Measurements from ENCODE around the gene STK11IP. TPM values are rescaled to one million over a fixed set of nuclear protein-coding genes. Genes with fewer than 3 reads are reported as not detected.

The STK11IP gene
- total and polyA plus RNA-seq, 9 of the 15 experiments (the other 6 are each of a cell fraction or from before 2014, with no cell fraction given) = 0.52 to 21.7 (median 5.6) TPM

DNA sequence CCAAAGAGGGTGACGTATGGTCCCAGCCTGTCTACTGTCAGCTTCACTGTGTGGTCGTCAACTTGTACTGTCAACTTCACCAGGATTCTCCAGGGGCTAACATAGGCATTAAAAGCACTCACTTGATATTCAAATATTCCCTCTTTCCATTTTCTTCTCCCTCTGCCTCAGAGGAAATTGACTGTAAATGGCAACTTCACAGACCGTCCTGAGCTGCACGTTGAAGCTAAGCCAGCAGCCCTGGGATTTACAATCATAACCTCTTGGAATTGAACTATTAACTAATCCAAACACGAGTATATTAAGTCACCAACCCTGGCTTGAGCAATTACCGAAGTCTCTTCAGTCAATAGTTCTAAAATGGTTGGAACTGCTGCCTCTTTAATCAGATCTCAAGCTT lies 68.3 kb downstream of the STK11IP start:
- no TSS peak for BruUV-seq (replicated peaks)
- Histone ChIP-seq H3K27ac (ENCODE audit: extremely low read depth, low read depth, low read length) (no peak overlapping the region), H3K9me3 (replicated peaks; ENCODE audit: control insufficient read depth, insufficient read depth, low read depth, low read length) (peaks cover 5% of the 10 kb centered on the region; the same call in 1 of the 2 replicates), H3K4me1 (replicated peaks in 1 of 2; ENCODE audit: control insufficient read depth in 2 of 2, insufficient read depth in 2 of 2, low read length in 2 of 2) (peaks cover 13 to 35% of the 10 kb centered on the region in 2 experiments; a peak in 4 of 5 replicates), H3K4me3 (no peak overlapping the region), H3K4me2 (ENCODE audit: insufficient read depth, low read length) (no peak overlapping the region), H3K36me3 (ENCODE audit: control insufficient read depth, insufficient read depth, low read length) (no peaks in the 10 kb centered on the region), H3K9ac (ENCODE audit: insufficient read depth in 1 of 2, low read depth in 2 of 2, low read length in 2 of 2) (no peak overlapping the region), H2AFZ (ENCODE audit: low read depth, low read length) (0 out of 2 replicates have a peak overlapping the region, but pooled peaks have one; percentile 9), H3K79me2 (ENCODE audit: control insufficient read depth, insufficient read depth, low read length) (no peaks in the 10 kb centered on the region), H3K27me3 (ENCODE audit: control insufficient read depth in 2 of 2, insufficient read depth in 2 of 2, low read length in 2 of 2) (no peaks in the 10 kb centered on the region), H4K20me1 (replicated peaks; ENCODE audit: control insufficient read depth, insufficient read depth, low read length) (no peaks in the 10 kb centered on the region), H3K9me1 (ENCODE audit: control insufficient read depth, insufficient read depth, low read length) (peaks cover 3% of the 10 kb centered on the region)
- no peak for DNase-seq (ENCODE audit: extremely low read depth in 1 of 4, low spot score in 3 of 4)
- WGBS (ENCODE audit: insufficient coverage, low coverage, missing lambda C conversion rate) = 81% methylated on average over 6 of the region's 6 CpGs
- ChIA-PET CTCF (ENCODE audit: low intra/inter-chr PET ratio) (no interaction called here), POLR2A (no interaction called here)
- ATAC-seq = no peak
- in situ Hi-C loops (cut with MboI) (no loop called here), intact Hi-C loops (cut with micrococcal nuclease) (no loop called here)
- no peak for FAIRE-seq
- no peak for TF ChIP-seq SOX6 (IDR thresholded peaks at IDR 0.05)
- TF ChIP-seq CREB1 (IDR thresholded peaks at IDR 0.05) = no peak
- TF ChIP-seq CREB1 (CRISPR knock-in tag; IDR thresholded peaks at IDR 0.05) = no peak
- TF ChIP-seq RFX5 (IDR thresholded peaks at IDR 0.05; ENCODE audit: low read depth, low read length) = no peak
- no peak for TF ChIP-seq RNF219 (CRISPR knock-in tag; IDR thresholded peaks at IDR 0.05)
- TF ChIP-seq ZNF445 (CRISPR knock-in tag; IDR thresholded peaks at IDR 0.05; ENCODE audit: low read depth) = no peak
- no peak for TF ChIP-seq ZNF551 (CRISPR knock-in tag; IDR thresholded peaks at IDR 0.05)
- TF ChIP-seq BRF1 (IDR thresholded peaks at IDR 0.05; ENCODE audit: borderline replicate concordance, extremely low read depth, insufficient read length) = no peak
- no peak for TF ChIP-seq CBX5 (IDR thresholded peaks at IDR 0.05; ENCODE audit: borderline replicate concordance, low read depth)
- TF ChIP-seq, protein P1, sequence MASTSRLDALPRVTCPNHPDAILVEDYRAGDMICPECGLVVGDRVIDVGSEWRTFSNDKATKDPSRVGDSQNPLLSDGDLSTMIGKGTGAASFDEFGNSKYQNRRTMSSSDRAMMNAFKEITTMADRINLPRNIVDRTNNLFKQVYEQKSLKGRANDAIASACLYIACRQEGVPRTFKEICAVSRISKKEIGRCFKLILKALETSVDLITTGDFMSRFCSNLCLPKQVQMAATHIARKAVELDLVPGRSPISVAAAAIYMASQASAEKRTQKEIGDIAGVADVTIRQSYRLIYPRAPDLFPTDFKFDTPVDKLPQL (IDR thresholded peaks at IDR 0.05; ENCODE audit: extremely low read depth, insufficient read length) = no peak
- TF ChIP-seq, protein P2, sequence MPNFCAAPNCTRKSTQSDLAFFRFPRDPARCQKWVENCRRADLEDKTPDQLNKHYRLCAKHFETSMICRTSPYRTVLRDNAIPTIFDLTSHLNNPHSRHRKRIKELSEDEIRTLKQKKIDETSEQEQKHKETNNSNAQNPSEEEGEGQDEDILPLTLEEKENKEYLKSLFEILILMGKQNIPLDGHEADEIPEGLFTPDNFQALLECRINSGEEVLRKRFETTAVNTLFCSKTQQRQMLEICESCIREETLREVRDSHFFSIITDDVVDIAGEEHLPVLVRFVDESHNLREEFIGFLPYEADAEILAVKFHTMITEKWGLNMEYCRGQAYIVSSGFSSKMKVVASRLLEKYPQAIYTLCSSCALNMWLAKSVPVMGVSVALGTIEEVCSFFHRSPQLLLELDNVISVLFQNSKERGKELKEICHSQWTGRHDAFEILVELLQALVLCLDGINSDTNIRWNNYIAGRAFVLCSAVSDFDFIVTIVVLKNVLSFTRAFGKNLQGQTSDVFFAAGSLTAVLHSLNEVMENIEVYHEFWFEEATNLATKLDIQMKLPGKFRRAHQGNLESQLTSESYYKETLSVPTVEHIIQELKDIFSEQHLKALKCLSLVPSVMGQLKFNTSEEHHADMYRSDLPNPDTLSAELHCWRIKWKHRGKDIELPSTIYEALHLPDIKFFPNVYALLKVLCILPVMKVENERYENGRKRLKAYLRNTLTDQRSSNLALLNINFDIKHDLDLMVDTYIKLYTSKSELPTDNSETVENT (CRISPR knock-in tag; IDR thresholded peaks at IDR 0.05) = no peak
- no peak for TF ChIP-seq DMBX1 (CRISPR knock-in tag; IDR thresholded peaks at IDR 0.05; ENCODE audit: borderline replicate concordance)
- no peak for TF ChIP-seq NCOA2 (IDR thresholded peaks at IDR 0.05; ENCODE audit: partially characterized antibody in 2 of 2)
- no peak for TF ChIP-seq ZNF589 (CRISPR knock-in tag; IDR thresholded peaks at IDR 0.05; ENCODE audit: low read depth)
- TF ChIP-seq, protein P3, sequence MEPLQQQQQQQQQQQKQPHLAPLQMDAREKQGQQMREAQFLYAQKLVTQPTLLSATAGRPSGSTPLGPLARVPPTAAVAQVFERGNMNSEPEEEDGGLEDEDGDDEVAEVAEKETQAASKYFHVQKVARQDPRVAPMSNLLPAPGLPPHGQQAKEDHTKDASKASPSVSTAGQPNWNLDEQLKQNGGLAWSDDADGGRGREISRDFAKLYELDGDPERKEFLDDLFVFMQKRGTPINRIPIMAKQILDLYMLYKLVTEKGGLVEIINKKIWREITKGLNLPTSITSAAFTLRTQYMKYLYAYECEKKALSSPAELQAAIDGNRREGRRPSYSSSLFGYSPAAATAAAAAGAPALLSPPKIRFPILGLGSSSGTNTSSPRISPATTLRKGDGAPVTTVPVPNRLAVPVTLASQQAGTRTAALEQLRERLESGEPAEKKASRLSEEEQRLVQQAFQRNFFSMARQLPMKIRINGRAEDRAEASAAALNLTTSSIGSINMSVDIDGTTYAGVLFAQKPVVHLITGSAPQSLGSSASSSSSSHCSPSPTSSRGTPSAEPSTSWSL (CRISPR knock-in tag; IDR thresholded peaks at IDR 0.05; ENCODE audit: borderline replicate concordance) = no peak

Data from K562 (cell line).